GM23338 (cell line): ENCODE results near the gene DST. TPM values are rescaled to one million over a fixed set of nuclear protein-coding genes. Genes with fewer than 3 reads are reported as not detected.

Experiments
- ATAC-seq: fragments of 200-7000 bp; cut with Tn5 transposase; 3 replicates; pipeline ENCODE4 v1.9.1; 2020
- DNase-seq: peaks from one replicate; pipeline ENCODE4 v3.0.0-alpha.2; 2015; ENCODE audit warnings: low spot score
- H2AFZ ChIP-seq: fragments of 200-600 bp; sonication (generic); 2 replicates; pipeline ENCODE4 v1.8.0; 2016; ENCODE audit warnings: antibody characterized with exemption, mild to moderate bottlenecking, moderate library complexity
- H3F3A ChIP-seq: fragments of 200-600 bp; sonication (generic); replicated peaks from 2 replicates; pipeline ENCODE4 v1.8.0; 2017; ENCODE audit warnings: antibody characterized with exemption, mixed run types, low read depth
- H3K27ac ChIP-seq: fragments of 200-600 bp; sonication (generic); 2 replicates; pipeline ENCODE4 v1.6.1; 2016; ENCODE audit warnings: low read depth
- H3K27me3 ChIP-seq: fragments of 200-600 bp; sonication (generic); 2 replicates; pipeline ENCODE4 v1.8.0; 2016; ENCODE audit warnings: mild to moderate bottlenecking, mixed run types, moderate library complexity; ENCODE audit not compliant: insufficient read depth
- H3K36me3 ChIP-seq: fragments of 200-600 bp; sonication (generic); 2 replicates; pipeline ENCODE4 v1.8.0; 2016; ENCODE audit warnings: mild to moderate bottlenecking; ENCODE audit not compliant: insufficient read depth
- H3K4me1 ChIP-seq: fragments of 200-600 bp; sonication (generic); 2 replicates; pipeline ENCODE4 v1.8.0; 2016; ENCODE audit warnings: mild to moderate bottlenecking, moderate library complexity; ENCODE audit not compliant: insufficient read depth
- H3K4me2 ChIP-seq: fragments of 200-600 bp; sonication (generic); 2 replicates; pipeline ENCODE4 v1.7.1; 2017; ENCODE audit warnings: mixed run types
- H3K4me3 ChIP-seq: fragments of 200-600 bp; sonication (generic); 2 replicates; pipeline ENCODE4 v1.6.1; 2016; ENCODE audit warnings: mixed run types
- H3K79me2 ChIP-seq: fragments of 200-600 bp; sonication (generic); replicated peaks from 2 replicates; pipeline ENCODE4 v1.8.0; 2017; ENCODE audit warnings: mild to moderate bottlenecking; ENCODE audit not compliant: insufficient read depth
- H3K9me2 ChIP-seq: fragments of 200-600 bp; sonication (generic); 2 replicates; pipeline ENCODE4 v1.8.0; 2017; ENCODE audit not compliant: insufficient read depth
- H4K20me1 ChIP-seq: fragments of 200-600 bp; sonication (generic); replicated peaks from 2 replicates; pipeline ENCODE4 v1.8.0; 2017; ENCODE audit warnings: mild to moderate bottlenecking; ENCODE audit not compliant: insufficient read depth
- H3K27ac Mint-ChIP-seq: 2 replicates; pipeline ENCODE4 v1.8.0; 2020; ENCODE audit warnings: inconsistent platforms, mild to moderate bottlenecking, moderate library complexity, mixed read lengths
- H3K27me3 Mint-ChIP-seq: 3 replicates; pipeline ENCODE4 v1.8.0; 2022; ENCODE audit warnings: low read depth, mild to moderate bottlenecking, moderate library complexity, mixed read lengths, inconsistent platforms; ENCODE audit not compliant: insufficient read depth, poor library complexity
- H3K36me3 Mint-ChIP-seq: 3 replicates; pipeline ENCODE4 v1.8.0; 2021; ENCODE audit warnings: low read depth, mild to moderate bottlenecking, inconsistent platforms, moderate library complexity, mixed read lengths
- H3K4me1 Mint-ChIP-seq: 3 replicates; pipeline ENCODE4 v1.8.0; 2020; ENCODE audit warnings: mild to moderate bottlenecking, inconsistent platforms, mixed read lengths
- H3K4me3 Mint-ChIP-seq: 3 replicates; pipeline ENCODE4 v1.8.0; 2021; ENCODE audit warnings: moderate library complexity, mild to moderate bottlenecking, inconsistent platforms, mixed read lengths
- H3K9me3 Mint-ChIP-seq: 3 replicates; pipeline ENCODE4 v1.8.0; 2020; ENCODE audit warnings: moderate library complexity, mild to moderate bottlenecking, inconsistent platforms, mixed read lengths
- CREB1 ChIP-seq: fragments of 250-450 bp; sonication (Bioruptor Pico); IDR thresholded peaks from 2 replicates; pipeline ENCODE4 v1.5.0; 2020; ENCODE audit warnings: low read depth, mild to moderate bottlenecking, moderate library complexity
- ETS1 ChIP-seq: IDR thresholded peaks from 2 replicates; pipeline ENCODE4 v1.6.1; 2016; ENCODE audit warnings: antibody characterized with exemption
- EZH2 ChIP-seq: fragments of 200-600 bp; sonication (generic); IDR thresholded peaks from one replicate; pipeline ENCODE4 v1.8.0; 2017; ENCODE audit warnings: antibody characterized with exemption, mild to moderate bottlenecking, low read depth; ENCODE audit not compliant: unreplicated experiment
- EZH2phosphoT487 ChIP-seq: fragments of 200-600 bp; sonication (generic); IDR thresholded peaks from one replicate; pipeline ENCODE4 v1.8.1; 2018; ENCODE audit warnings: antibody characterized with exemption; ENCODE audit not compliant: unreplicated experiment
- JUNB ChIP-seq: IDR thresholded peaks from one replicate; pipeline ENCODE4 v1.6.1; 2016; ENCODE audit warnings: antibody characterized with exemption; ENCODE audit not compliant: unreplicated experiment
- POLR2AphosphoS5 ChIP-seq: IDR thresholded peaks from 2 replicates; pipeline ENCODE4 v1.6.1; 2016; ENCODE audit warnings: antibody characterized with exemption, low read depth
- STAT1 ChIP-seq: IDR thresholded peaks from one replicate; pipeline ENCODE4 v1.6.1; 2016; ENCODE audit warnings: antibody characterized with exemption; ENCODE audit not compliant: unreplicated experiment
- ZNF114 ChIP-seq: fragments of 250-450 bp; sonication (Bioruptor Pico); IDR thresholded peaks from 2 replicates; pipeline ENCODE4 v1.5.0; 2020; ENCODE audit warnings: mild to moderate bottlenecking, moderate library complexity
- ZNF331 ChIP-seq: fragments of 250-450 bp; sonication (Bioruptor Pico); IDR thresholded peaks from 2 replicates; pipeline ENCODE4 v1.5.0; 2020; ENCODE audit warnings: low read depth, mild to moderate bottlenecking, moderate library complexity
- polyA plus RNA-seq: library from polyadenylated mRNA; unstranded; fragments of >200 nt; fragmentation: Nextera tagmentation; extraction: Ambion mirVana; gene quantifications from 2 replicates; pipeline ENCODE4 v1.2.1, GENCODE V29; 2016
- total RNA-seq: library from RNA; depleted of rRNA; stranded (reverse); fragments of >200 nt; shearing (Covaris generic); gene quantifications from 2 replicates; pipeline ENCODE4 v1.2.3, GENCODE V29; 2014
- TF ChIP-seq, protein P1 (sequence below): IDR thresholded peaks from one replicate; pipeline ENCODE4 v1.6.1; 2018; ENCODE audit warnings: antibody characterized with exemption; ENCODE audit not compliant: unreplicated experiment
- TF ChIP-seq, protein P2 (sequence below), 2 experiments: fragments of 200-600 bp in 1 of 2; sonication (generic) in 1 of 2; conservative IDR thresholded peaks; 2 replicates each; pipeline versions ENCODE4 v1.5.1 to v1.6.1; 2016 to 2017; ENCODE audit warnings: antibody characterized with exemption in 2 of 2, low read depth in 2 of 2, mild to moderate bottlenecking in 2 of 2, moderate library complexity in 1 of 2

Gene DST
- total and polyA plus RNA-seq, 2 experiments from 2014 or later, result 88.7 to 188 TPM

DNA sequence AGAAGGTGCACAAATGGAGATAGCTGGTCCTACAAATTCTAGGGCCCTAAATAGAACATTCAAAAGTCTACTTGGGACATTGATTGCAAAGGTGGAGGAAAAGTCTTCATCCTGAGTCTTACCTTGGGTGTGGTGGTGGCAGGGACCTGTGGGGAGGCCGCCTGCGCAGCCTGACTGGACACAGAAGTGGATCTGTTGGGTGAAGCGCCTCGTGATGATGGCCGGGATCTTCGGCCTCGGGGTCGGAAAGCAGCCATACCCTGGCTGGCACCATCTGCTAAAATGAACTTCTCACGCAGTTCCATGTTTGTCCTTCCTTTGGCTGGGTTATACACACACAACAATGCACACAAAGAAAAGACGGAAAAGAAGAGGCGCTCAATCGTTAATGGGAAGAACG lies 179.2 kb downstream of the DST start (continued):
- TF ChIP-seq CREB1 (CRISPR knock-in tag) (no peak), JUNB (no peak)
- TF ChIP-seq, protein P1, sequence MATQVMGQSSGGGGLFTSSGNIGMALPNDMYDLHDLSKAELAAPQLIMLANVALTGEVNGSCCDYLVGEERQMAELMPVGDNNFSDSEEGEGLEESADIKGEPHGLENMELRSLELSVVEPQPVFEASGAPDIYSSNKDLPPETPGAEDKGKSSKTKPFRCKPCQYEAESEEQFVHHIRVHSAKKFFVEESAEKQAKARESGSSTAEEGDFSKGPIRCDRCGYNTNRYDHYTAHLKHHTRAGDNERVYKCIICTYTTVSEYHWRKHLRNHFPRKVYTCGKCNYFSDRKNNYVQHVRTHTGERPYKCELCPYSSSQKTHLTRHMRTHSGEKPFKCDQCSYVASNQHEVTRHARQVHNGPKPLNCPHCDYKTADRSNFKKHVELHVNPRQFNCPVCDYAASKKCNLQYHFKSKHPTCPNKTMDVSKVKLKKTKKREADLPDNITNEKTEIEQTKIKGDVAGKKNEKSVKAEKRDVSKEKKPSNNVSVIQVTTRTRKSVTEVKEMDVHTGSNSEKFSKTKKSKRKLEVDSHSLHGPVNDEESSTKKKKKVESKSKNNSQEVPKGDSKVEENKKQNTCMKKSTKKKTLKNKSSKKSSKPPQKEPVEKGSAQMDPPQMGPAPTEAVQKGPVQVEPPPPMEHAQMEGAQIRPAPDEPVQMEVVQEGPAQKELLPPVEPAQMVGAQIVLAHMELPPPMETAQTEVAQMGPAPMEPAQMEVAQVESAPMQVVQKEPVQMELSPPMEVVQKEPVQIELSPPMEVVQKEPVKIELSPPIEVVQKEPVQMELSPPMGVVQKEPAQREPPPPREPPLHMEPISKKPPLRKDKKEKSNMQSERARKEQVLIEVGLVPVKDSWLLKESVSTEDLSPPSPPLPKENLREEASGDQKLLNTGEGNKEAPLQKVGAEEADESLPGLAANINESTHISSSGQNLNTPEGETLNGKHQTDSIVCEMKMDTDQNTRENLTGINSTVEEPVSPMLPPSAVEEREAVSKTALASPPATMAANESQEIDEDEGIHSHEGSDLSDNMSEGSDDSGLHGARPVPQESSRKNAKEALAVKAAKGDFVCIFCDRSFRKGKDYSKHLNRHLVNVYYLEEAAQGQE, result no peak

DNA sequence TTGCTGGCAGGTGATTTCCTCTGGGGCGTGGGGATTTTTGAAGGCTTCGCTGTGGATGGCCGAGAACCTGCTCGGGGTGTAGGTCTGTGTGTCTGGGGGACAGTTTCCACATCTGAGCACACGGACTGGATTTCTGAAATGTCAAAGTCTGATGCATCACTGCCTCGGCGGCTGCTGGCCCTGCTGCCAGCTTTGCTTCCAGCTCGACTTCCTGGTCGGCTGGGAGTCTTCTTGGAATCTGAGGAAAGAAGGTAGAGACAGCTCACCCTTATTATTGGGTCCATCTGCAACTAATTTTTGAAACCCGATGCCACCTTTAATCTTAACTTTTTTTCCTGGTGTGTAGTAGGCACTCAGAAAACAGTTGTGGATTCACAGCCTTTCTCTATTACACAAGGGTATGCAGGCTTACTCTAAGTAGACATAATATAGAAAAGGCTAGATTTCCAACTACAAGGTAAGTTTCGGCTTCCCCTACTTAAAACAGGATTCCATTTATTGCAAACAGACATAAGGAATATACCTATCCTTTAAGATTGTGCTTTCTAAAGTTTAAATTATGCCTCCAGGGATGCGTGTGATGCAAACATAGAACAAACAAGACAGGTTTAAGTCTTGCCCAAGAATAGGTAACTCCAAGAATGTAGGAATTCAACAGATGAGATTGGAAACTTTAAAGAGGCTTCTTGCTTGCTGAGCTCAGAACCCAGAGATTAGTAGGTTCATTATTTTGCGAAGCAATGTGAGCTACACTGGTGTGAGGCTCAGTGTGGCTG lies 183.5 kb downstream of the DST start:
- no peaks in the 10 kb centered on the region for H3K27me3 ChIP-seq
- H3K36me3 ChIP-seq, result peaks cover 23% of the 10 kb centered on the region
- ATAC-seq, result no peak
- no peak overlapping the region for H3K4me2 ChIP-seq
- H2AFZ ChIP-seq, result no peak overlapping the region
- no peaks in the 10 kb centered on the region for H3K9me2 ChIP-seq
- H3K36me3 Mint-ChIP-seq, result peaks cover 28% of the 10 kb centered on the region
- no peak overlapping the region for H3K27ac Mint-ChIP-seq
- peaks cover 5% of the 10 kb centered on the region; the same call in 1 of the 3 replicates for H3K4me1 Mint-ChIP-seq
- no peak overlapping the region for H3K4me3 ChIP-seq
- no peaks in the 10 kb centered on the region for H3K9me3 Mint-ChIP-seq
- H3K4me3 Mint-ChIP-seq, result no peak overlapping the region
- no peaks in the 10 kb centered on the region for H3K4me1 ChIP-seq
- H4K20me1 ChIP-seq, result no peaks in the 10 kb centered on the region
- no peaks in the 10 kb centered on the region for H3F3A ChIP-seq
- H3K79me2 ChIP-seq, result no peaks in the 10 kb centered on the region
- peaks cover 2% of the 10 kb centered on the region for H3K27me3 Mint-ChIP-seq
- DNase-seq, result no peak
- H3K27ac ChIP-seq, result no peak overlapping the region
- TF ChIP-seq, protein P2, sequence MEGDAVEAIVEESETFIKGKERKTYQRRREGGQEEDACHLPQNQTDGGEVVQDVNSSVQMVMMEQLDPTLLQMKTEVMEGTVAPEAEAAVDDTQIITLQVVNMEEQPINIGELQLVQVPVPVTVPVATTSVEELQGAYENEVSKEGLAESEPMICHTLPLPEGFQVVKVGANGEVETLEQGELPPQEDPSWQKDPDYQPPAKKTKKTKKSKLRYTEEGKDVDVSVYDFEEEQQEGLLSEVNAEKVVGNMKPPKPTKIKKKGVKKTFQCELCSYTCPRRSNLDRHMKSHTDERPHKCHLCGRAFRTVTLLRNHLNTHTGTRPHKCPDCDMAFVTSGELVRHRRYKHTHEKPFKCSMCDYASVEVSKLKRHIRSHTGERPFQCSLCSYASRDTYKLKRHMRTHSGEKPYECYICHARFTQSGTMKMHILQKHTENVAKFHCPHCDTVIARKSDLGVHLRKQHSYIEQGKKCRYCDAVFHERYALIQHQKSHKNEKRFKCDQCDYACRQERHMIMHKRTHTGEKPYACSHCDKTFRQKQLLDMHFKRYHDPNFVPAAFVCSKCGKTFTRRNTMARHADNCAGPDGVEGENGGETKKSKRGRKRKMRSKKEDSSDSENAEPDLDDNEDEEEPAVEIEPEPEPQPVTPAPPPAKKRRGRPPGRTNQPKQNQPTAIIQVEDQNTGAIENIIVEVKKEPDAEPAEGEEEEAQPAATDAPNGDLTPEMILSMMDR (conservative IDR thresholded peaks at IDR 0.05; ENCODE audit: low read depth in 2 of 2), result no peak
- TF ChIP-seq JUNB (no peak), ETS1 (no peak), EZH2 (no peak), CREB1 (CRISPR knock-in tag) (no peak), ZNF331 (CRISPR knock-in tag) (no peak), POLR2AphosphoS5 (no peak), ZNF114 (CRISPR knock-in tag) (no peak), STAT1 (no peak), EZH2phosphoT487 (no peak)
- TF ChIP-seq, protein P1, result no peak
